Astrocyte of the spinal cord (primary cell): ENCODE results near the gene KLHL29.

Source experiments
- DNase-seq: peaks from one replicate; pipeline ENCODE4 v3.0.0; 2011; ENCODE audit warnings: low read depth, low spot score
- H3K4me3 ChIP-seq: 2 replicates; pipeline ENCODE4 v1.5.1; 2011; ENCODE audit warnings: low read depth, mild to moderate bottlenecking, low read length, moderate library complexity
- in situ Hi-C: cut with HindIII; loops from 2 replicates; pipeline ENCODE4 v1.10.0; 2017; ENCODE audit warnings: low sequenced_read_pairs
- TF ChIP-seq, protein P1 (sequence below): IDR thresholded peaks from 2 replicates; pipeline ENCODE4 v1.5.1; 2012; ENCODE audit warnings: low read depth, mild to moderate bottlenecking, low read length, inconsistent platforms

The KLHL29 gene

DNA sequence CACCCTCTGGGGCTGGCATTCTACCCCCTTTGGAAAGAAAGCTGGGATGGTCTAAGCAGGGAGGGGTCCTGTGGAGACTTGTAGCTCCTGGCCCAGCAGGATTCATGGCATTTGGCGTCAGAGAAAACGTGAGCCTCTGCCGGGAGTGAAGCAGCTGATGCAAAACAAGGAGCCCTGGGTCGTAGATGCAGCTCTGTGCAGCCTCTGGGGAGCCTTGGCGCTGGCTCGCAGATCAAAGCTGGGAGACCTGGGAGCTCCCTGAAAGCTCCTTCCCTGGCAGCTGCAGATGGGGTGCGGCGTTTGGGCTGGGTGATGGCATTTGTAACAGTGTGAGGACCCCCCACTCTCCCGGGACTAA is 148.3 kb downstream of the KLHL29 start:
- H3K4me3 ChIP-seq, result no peak overlapping the region
- in situ Hi-C loops, result no loop called here

DNA sequence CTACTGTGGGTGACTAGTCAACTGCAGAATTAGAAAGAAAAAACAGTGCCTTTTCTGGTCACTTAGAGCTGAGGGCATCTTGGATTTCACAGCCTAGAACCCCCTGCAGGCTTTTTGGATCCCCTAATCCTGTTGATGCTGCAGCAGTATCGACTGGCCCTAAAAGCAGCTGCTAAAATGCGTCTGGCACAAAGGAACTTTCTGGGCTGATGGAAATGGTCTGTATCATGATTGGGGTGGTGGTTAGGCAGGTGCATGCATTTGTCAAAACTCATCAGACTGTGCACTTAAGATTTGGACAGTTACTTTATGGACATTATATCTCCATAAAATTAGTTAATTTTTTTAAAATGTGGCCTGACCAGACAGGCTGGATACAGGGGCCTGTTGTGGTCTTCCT is 149.8 kb downstream of the KLHL29 start:
- TF ChIP-seq, protein P1, sequence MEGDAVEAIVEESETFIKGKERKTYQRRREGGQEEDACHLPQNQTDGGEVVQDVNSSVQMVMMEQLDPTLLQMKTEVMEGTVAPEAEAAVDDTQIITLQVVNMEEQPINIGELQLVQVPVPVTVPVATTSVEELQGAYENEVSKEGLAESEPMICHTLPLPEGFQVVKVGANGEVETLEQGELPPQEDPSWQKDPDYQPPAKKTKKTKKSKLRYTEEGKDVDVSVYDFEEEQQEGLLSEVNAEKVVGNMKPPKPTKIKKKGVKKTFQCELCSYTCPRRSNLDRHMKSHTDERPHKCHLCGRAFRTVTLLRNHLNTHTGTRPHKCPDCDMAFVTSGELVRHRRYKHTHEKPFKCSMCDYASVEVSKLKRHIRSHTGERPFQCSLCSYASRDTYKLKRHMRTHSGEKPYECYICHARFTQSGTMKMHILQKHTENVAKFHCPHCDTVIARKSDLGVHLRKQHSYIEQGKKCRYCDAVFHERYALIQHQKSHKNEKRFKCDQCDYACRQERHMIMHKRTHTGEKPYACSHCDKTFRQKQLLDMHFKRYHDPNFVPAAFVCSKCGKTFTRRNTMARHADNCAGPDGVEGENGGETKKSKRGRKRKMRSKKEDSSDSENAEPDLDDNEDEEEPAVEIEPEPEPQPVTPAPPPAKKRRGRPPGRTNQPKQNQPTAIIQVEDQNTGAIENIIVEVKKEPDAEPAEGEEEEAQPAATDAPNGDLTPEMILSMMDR, result no peak
- DNase-seq, result no peak
- in situ Hi-C loops, result no loop called here
- no peak overlapping the region for H3K4me3 ChIP-seq

More for the DNA sequence above, 148.3 kb downstream of the KLHL29 start:
- DNase-seq, result no peak
- TF ChIP-seq, protein P1, result no peak

DNA sequence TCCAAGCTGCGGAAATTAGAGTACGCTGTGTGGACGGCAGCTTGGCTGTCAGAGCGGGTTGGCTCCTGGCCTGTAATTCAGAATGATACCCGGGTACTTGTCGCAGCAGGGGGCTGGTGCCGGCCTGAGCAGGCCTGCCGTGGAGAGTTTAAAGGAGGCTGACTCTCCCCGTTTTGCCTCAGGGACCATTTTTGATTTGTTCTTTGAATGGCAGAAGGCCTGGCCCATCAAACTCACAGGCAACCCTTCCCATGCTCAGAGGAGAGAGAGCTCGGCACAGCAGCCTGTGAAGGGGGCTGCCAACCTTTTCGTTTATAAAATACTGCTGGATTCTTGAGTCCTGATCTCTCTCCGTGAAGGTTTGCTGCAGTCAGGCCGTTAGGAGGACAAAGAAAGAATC is 151.3 kb downstream of the KLHL29 start:
- DNase-seq, result no peak
- H3K4me3 ChIP-seq, result no peak overlapping the region
- TF ChIP-seq, protein P1, result no peak
- in situ Hi-C loops, result no loop called here

DNA sequence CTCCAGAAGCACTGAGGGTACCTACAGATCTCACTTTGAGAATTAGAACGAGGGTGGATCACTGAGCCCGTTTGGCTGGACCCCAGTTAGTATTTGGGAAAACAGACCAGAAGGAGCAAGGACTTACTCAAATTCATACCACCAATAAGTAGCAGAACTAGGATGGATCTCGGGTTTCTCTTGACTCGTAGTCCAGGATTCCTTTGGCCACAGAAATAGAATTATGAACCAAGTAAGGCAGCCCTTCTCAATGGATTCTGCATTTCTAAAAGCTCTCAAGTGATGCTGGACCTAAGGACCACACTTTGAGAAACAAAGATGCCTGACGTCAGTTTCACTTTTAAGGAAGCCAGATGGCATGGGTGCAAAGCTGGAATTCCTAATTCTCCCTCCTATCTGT is 153.0 kb downstream of the KLHL29 start:
- no peak for DNase-seq
- no peak overlapping the region for H3K4me3 ChIP-seq
- TF ChIP-seq, protein P1, result no peak
- in situ Hi-C loops, result no loop called here

DNA sequence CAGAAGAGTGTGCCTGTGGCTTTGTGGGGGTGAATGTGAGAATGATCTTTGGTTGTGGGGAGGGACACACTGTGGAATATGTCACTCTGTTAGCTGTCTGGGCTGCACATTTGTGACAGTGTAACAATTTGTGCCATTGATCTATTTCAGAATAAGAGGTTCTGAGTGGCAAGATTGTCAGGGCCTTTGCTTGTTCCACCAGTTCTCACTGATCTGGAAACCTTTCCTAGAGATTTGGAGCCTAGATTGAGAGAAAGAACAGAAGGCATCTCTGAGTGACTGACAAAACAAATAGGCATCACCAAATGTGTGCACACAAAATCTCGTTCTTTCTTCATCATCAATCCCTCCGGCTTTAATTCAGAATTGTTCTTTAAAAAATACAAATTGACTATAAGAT is 153.6 kb downstream of the KLHL29 start:
- in situ Hi-C loops, result no loop called here
- TF ChIP-seq, protein P1, result no peak
- no peak for DNase-seq
- no peak overlapping the region for H3K4me3 ChIP-seq

DNA sequence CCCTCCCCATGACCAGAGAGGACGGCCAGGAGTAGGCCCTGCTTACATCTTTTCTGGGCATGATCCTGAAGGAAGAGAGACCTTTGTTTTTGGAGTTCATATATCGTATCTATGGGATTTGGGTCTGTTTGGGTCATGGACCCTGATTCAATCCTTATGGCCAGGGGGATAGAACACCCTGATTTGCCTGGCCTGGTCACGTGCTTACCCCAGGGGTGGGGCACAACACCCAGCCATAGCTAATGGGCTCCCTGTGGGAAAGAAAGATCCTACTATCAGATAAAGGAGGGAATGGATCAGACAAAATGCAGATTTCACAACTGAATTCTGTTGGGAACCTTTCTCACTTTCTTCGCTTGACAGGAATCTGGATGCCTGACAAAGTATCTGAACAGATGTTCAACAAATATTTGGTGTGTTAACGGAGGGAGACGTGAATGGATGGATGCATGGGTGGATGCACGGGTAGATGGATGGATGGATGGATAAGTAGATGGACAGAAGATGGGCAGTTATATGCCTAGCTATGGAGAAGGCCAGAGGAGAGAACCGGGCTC is 155.9 kb downstream of the KLHL29 start:
- no peak overlapping the region for H3K4me3 ChIP-seq
- no peak for DNase-seq
- in situ Hi-C loops, result no loop called here
- TF ChIP-seq, protein P1, result no peak
